GM18867 (cell line): ENCODE data around the gene RRP8.

ENCODE experiments used
- ATAC-seq: cut with Tn5 transposase; IDR thresholded peaks from one replicate; pipeline ENCODE4 v1.9.1; 2021; ENCODE audit warnings: mild to moderate bottlenecking, moderate library complexity; ENCODE audit not compliant: unreplicated experiment

The RRP8 gene

DNA sequence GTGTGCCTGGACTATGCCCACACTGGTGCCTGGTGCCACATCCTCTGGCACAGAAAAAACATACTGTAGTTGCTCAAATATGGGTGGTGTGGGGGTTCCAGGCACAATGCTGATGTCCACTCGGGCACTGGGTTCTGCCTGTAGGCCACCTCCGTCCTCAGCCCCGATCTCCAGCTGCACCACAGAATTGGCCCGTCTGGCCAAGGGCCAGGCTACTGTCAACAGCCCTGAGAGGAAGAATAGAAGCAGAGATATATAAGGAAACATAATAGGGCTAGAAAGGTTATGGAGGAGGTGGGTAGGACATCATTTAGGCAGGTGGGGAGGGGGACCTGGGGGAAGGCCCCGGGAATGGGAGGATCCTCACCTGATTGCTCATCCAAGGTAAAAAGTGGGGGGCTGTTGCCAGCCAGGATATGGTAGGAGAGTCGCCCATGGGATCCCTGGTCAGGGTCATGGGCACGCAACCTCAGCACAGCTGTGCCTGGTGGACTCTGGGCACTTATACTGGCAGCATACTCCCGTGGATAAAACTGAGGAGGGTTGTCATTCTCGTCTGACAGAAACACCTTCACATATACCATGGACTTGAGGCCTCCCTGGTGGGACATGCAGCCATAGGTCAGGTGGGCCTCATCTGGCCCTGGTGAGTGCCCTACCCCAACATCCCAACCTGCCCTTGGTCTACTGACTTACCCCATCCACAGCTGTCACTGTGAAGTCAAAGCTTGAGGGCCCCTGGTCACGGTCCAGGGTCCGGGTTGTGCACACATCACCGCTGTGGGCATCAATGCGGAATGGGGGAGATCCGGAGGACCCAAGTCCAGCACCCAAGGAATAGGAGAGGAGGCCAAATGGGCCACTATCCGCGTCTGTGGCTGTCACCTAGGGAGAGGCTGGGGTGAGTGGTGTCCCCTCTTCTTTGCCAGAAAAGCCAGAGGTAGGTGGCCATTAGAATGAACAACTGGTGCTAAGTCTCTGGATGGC lies 30.3 kb upstream of the RRP8 start:
- ATAC-seq = no peak

GRCh38 chr11:6632116-6633073 lies 29.0 kb upstream of the RRP8 start:
- ATAC-seq = no peak

DNA sequence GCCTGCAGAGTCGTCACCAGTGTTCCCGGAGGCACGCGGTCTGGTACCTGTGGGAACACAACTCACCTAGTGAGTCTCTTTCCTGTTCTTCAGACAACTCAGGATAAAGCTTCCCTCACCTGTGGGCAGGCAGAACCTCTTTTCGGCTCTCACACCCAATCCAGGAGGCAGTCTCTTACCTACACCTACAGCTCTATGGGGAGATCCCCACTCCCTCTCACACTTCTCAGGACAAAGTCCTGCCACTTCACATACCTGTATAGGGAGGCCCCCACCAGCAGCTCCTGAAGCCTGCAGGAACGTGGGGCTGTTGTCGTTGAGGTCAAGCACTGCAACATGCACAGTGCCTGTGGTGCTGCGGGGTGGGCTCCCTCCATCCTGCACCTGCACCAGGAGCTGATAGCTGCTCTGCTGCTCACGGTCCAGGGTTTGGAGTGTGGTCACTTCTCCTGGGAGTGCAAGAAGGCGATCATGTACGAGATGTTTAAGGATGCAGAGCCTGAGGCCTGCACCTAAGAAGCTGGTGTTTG lies 28.0 kb upstream of the RRP8 start:
- no peak for ATAC-seq

- ATAC-seq = no peak
Observed at GRCh38 chr11:6630632-6631291, 27.3 kb upstream of the RRP8 start.

GRCh38 chr11:6629892-6630631 lies 26.6 kb upstream of the RRP8 start:
- no peak for ATAC-seq

GRCh38 chr11:6629573-6629891 lies 26.1 kb upstream of the RRP8 start:
- no peak for ATAC-seq

DNA sequence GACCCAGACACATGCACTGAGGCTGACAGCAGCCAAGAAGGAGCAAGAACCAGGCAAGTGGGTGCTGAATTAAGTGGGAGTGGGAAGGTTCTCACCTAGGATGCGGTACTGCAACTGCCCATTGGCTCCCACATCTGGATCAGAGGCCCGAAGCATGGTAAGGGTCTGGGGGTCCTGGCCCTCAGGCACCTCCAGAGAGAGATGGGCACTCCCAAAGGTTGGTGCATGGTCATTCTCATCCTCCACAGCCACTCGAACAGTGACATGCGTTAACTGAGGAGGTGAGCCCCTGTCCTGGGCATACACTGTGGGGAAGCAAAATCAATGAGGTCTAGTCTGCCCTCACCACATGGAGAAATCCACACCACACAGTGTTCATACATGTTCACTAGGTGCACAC lies 25.1 kb upstream of the RRP8 start:
- ATAC-seq = no peak

- ATAC-seq = peak; percentile 82
Observed at GRCh38 chr11:6627762-6628241, 24.4 kb upstream of the RRP8 start.

DNA sequence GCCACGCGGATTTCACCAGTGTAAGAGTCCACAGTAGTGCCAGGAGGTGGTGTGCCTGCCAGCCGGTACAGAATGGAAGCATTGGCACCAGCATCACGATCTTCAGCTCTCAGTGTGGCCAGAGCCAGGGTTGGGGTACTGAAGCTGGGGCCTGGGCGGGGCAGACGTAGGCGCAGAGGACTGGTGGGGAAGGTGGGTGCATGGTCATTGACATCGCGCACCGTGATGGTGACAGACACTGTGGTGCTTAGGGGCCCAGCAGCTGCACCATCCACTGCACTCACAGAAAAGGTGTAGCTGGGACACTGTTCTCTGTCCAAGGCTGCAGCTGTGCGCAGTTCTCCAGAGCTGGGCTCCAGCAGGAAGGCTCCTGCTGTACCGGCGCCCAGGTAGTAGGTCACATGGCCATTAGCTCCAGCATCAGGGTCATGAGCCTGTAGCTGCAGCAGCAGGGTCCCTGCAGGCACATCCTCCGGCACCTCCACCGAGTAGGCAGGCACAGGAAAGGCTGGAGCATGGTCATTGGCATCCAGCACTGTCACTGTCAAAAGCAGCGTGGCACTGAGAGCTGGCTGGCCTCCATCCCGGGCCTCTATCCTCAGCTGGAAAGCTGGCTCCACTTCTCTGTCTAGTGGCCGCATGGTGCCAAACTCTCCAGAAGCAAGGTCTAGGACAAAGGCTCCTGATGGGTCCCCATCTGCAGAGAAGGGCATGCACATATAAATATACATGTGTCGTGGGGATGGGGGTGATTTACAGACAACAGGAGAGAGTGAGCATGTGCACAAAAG lies 23.8 kb upstream of the RRP8 start:
- no peak for ATAC-seq

- no peak for ATAC-seq
Observed at GRCh38 chr11:6625832-6626420, 22.5 kb upstream of the RRP8 start.

DNA sequence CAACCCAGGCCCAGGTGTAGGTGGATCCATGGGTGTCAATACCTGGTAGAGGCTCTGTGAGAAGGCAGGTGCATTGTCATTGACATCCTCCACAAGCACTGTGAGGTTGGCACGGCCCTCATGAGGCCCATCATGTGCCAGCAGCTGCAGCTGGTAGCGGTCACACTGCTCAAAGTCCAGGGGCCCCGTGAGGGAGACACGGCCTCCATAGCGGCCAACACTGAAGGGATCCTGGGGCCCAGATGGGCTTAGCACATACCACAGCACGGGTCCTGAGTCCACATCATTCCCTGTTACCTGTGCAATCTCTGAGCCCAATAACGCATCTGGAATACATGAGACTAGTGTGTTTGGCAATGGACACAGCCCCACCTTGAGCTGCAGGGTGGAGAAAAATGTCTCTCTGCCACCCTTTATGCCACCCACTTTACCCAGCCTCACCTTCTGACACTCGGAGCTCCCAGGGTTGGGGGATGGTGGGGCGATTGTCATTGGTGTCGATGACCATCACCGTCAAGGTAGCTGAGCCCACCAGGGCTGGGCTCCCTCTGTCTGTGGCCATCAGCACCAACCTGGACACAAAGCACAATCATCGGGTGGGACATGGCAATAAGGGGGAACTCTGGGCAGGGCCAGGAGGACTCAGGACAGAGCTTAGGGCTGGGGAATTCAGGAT lies 21.9 kb upstream of the RRP8 start:
- no peak for ATAC-seq

DNA sequence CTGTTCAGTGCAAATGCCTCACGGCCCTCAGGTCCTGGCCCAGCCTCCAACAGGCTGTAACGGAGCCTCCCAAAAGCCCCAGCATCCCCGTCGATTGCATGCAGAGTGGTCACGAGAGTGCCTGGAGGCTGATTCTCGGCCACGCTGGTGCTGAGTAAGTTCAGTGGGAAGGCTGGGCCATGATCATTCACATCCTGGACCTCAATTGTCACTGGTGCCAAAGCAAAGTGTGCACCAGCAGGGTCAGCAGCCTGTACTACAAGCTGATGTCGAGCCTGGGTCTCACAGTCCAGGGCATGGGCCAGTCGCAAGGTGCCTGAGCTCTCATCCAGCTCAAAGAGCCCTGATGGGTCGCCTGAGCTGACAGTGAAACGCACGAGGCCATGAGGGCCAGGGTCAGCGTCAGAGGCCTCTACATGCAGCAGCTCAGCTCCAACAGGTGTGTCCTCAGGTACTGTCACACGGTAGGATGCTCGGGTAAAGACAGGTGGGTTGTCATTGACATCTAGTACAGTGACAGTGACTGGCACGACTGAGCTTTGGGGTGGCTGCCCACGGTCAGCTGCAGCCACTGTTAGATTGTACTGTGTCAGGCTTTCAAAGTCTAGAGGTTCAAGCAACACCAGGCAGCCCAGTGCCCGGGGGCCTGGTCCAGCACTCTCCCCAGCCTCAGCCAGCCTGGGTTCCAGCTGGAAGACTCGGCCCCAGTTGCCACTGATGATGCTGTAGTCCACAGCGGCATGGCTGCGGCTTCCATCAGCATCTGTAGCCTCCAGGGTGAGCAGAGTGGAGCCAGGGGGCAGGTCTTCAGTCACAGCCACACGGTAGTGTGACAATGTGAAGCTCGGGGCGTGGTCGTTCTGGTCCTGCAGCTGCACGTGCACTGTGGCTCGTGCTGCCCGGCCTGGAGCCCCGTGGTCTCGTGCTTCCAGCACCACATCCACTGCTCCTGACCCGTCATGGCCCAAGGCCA lies 20.3 kb upstream of the RRP8 start:
- ATAC-seq = no peak

- ATAC-seq = no peak
Observed at GRCh38 chr11:6622261-6623171, 19.1 kb upstream of the RRP8 start.

DNA sequence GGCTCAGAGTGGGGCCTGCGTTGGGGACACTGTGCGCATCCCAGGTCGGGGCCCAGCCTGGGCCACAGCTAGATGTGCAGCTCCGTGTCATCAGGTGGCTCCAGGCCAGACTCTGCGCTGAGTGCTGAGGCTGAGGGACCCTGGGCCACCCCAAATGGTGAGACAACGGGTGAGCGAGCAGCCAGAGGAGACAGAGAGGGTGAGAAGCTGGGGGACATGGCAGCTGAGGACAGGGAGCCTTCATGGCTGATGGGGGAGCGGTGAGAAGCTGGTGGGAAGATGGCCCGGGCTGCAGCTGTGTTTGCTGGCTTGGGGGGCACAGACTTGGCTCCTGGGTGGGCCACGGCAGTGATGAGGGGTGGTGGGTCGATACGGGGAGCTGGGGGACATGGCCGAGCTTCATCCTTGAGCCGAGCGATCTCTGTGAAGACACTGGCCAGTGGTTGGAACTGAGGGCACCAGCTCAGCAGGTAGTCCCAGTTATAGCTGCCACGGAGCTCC lies 18.3 kb upstream of the RRP8 start:
- no peak for ATAC-seq

DNA sequence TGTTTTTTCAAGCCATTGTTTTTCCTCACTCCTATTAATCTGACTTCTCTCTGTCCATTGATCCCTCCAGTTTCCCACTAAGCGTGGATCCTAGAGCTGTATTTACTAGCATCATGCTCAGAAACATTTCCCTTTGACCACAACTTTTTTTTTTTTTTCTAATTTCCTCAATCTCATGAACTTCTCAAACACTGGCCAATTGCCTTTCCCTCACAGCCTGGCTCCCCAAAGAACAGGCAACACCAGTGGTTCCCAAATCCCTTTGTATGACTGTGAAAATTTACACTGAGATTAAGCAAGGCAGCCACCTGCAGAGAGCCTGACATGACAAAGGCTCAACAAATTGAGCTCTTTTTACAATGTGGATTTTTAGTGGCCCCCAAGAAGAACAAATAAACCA lies 17.2 kb upstream of the RRP8 start:
- ATAC-seq = no peak
